COR-L47 (cell line): ENCODE data around the gene GABRD.

Source experiments
- DNase-seq: peaks from one replicate; lab custom pipeline; 2025; lab: John Stamatoyannopoulos, UW

The GABRD gene

GRCh38 chr1:2053784-2054376 lies 34.7 kb downstream of the GABRD start:
- DNase-seq: no peak

- DNase-seq: no peak
These were observed 35.4 kb downstream of the GABRD start for GRCh38 chr1:2054560-2054959.

- DNase-seq: no peak
These were observed 36.9 kb downstream of the GABRD start for GRCh38 chr1:2055911-2056575.

GRCh38 chr1:2056955-2057590 lies 37.9 kb downstream of the GABRD start:
- DNase-seq: no peak

- no peak for DNase-seq
These were observed 40.3 kb downstream of the GABRD start for GRCh38 chr1:2059290-2059953.

- no peak for DNase-seq
These were observed 40.9 kb downstream of the GABRD start for GRCh38 chr1:2060072-2060471.

- DNase-seq: no peak
These were observed 41.4 kb downstream of the GABRD start for GRCh38 chr1:2060535-2060934.

- DNase-seq: no peak
These were observed 42.1 kb downstream of the GABRD start for GRCh38 chr1:2061065-2061778.

GRCh38 chr1:2065699-2066098 lies 46.6 kb downstream of the GABRD start:
- DNase-seq: no peak

- DNase-seq: no peak
These were observed 48.2 kb downstream of the GABRD start for GRCh38 chr1:2067393-2067792.

GRCh38 chr1:2067981-2068380 lies 48.8 kb downstream of the GABRD start:
- no peak for DNase-seq

GRCh38 chr1:2068951-2069350 lies 49.8 kb downstream of the GABRD start:
- DNase-seq: no peak

GRCh38 chr1:2070016-2070415 lies 50.9 kb downstream of the GABRD start:
- DNase-seq: no peak

- DNase-seq: no peak
These were observed 51.8 kb downstream of the GABRD start for GRCh38 chr1:2070800-2071530.

- no peak for DNase-seq
These were observed 53.1 kb downstream of the GABRD start for GRCh38 chr1:2072109-2072806.

GRCh38 chr1:2072891-2073290 lies 53.7 kb downstream of the GABRD start:
- no peak for DNase-seq

GRCh38 chr1:2073382-2074230 lies 54.5 kb downstream of the GABRD start:
- DNase-seq: peak; percentile 43

- DNase-seq: no peak
These were observed 55.3 kb downstream of the GABRD start for GRCh38 chr1:2074396-2074795.

- DNase-seq: no peak
These were observed 56.0 kb downstream of the GABRD start for GRCh38 chr1:2074944-2075740.
